Esophagus (tissue), 2 donors: ENCODE data around the gene ELAVL3. TPM values are rescaled to one million over a fixed set of nuclear protein-coding genes. Genes with fewer than 3 reads are reported as not detected.
"Not testable (repeated sequence)": the region's sequence is repeated elsewhere in the genome, so short reads cannot be mapped to it uniquely, and the experiment has no call there.

Experiments used
- H3K27ac ChIP-seq, 2 donors: one replicate each; pipeline ENCODE4 v1.5.1; 2013; ENCODE audit warnings: low read depth in 2 of 2, mild to moderate bottlenecking in 2 of 2, inconsistent platforms in 1 of 2, low read length in 1 of 2, moderate library complexity in 1 of 2
- H3K27me3 ChIP-seq, 2 donors: one replicate each; pipeline ENCODE4 v1.6.1; 2013; ENCODE audit warnings: low read length in 2 of 2, control low read depth in 1 of 2, mild to moderate bottlenecking in 1 of 2; ENCODE audit not compliant: insufficient read depth in 2 of 2, control insufficient read depth in 1 of 2
- H3K36me3 ChIP-seq, 2 donors: one replicate each; pipeline ENCODE4 v1.6.1; 2013; ENCODE audit warnings: low read length in 1 of 2; ENCODE audit not compliant: control insufficient read depth in 2 of 2, insufficient read depth in 2 of 2
- H3K4me1 ChIP-seq, 2 donors: one replicate each; pipeline ENCODE4 v1.6.1; 2013; ENCODE audit warnings: low read length in 1 of 2; ENCODE audit not compliant: control insufficient read depth in 2 of 2, insufficient read depth in 2 of 2
- H3K4me3 ChIP-seq, 2 donors: one replicate each; pipeline ENCODE4 v1.5.1; 2013; ENCODE audit warnings: low read length in 2 of 2, mild to moderate bottlenecking in 2 of 2, low read depth in 1 of 2, moderate library complexity in 1 of 2
- H3K9me3 ChIP-seq, 2 donors: one replicate each; pipeline ENCODE4 v1.6.1; 2013; ENCODE audit warnings: mild to moderate bottlenecking in 2 of 2, low read depth in 1 of 2, low read length in 1 of 2, moderate library complexity in 1 of 2; ENCODE audit not compliant: control insufficient read depth in 2 of 2, insufficient read depth in 1 of 2
- WGBS, 2 donors: extraction: QIAGEN DNeasy Blood & Tissue Kit; methylation state at CpG; one replicate each; pipeline ENCODE4 v1.1.7; 2013; 5-methylcytosine and 5-hydroxymethylcytosine counted together
- polyA plus RNA-seq, 2 donors: library from polyadenylated mRNA; stranded (reverse); fragments of 200-250 nt; gene quantifications; one replicate each; pipeline ENCODE4 v1.2.3, GENCODE V29; 2013
- donor health status: healthy with polysubstance abuse.
- donor health status: Bipolar disorder and iron deficiency.

Gene ELAVL3
- polyA plus RNA-seq, 2 donors = not detected

- H3K4me3 ChIP-seq = no peak overlapping the region
- no peaks in the 10 kb centered on the region for H3K9me3 ChIP-seq
- no peaks in the 10 kb centered on the region for H3K4me1 ChIP-seq
- WGBS, 2 donors = 90 to 93% methylated on average over 11 to 14 of the region's 14 CpGs
- H3K27ac ChIP-seq = no peak overlapping the region
- H3K36me3 ChIP-seq = peaks cover 12 to 59% of the 10 kb centered on the region in 2 donors
- no peaks in the 10 kb centered on the region for H3K27me3 ChIP-seq
These were observed 34.6 kb downstream of the ELAVL3 start for GRCh38 chr19:11446271-11446651.

DNA sequence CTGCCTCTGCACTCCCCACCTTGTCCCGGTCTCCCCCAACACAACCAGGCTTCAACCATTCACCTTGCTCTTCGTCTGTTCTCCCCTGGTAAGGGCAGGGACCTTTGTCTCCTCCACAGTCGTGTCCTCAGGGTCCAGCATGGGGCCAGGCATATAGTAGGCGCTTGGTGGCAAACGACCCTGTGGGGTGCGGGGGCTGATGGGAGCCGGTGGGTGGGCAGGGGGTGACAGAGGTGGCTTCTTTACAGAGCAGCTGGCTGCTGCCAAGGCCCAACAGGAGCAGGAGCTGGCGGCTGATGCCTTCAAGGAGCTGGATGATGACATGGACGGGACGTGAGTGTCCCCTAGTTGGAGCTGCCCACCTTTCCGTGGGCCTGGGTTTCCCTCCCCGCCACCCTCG is 35.7 kb downstream of the ELAVL3 start:
- H3K36me3 ChIP-seq = peaks cover 12 to 63% of the 10 kb centered on the region in 2 donors
- H3K27ac ChIP-seq = no peak overlapping the region
- H3K27me3 ChIP-seq = no peaks in the 10 kb centered on the region
- H3K4me3 ChIP-seq = no peak overlapping the region
- no peaks in the 10 kb centered on the region for H3K4me1 ChIP-seq
- 90 to 93% methylated on average over 13 of the region's 13 CpGs for WGBS, 2 donors
- H3K9me3 ChIP-seq = no peaks in the 10 kb centered on the region

DNA sequence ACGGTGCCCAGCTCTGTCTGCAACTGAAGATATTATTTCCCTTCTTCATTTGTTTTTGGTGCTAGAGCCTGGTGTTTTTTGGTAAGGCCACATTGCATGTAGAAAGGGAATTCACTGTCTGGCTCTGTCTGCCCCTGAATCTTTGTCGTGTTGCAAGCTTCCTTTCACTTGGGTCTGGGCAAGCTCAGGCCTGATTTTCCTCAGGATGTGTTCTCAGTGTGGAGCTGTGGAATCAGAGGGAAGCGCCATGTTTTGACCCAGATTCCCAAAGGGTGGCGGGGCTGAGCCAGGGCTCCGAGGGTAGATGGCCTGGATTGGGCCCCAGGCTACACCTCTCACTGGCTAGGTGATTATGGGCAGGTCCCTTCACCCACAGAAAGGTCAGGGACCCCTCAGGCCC is 36.8 kb downstream of the ELAVL3 start:
- no peak overlapping the region for H3K27ac ChIP-seq
- no peaks in the 10 kb centered on the region for H3K4me1 ChIP-seq
- H3K36me3 ChIP-seq = peaks cover 12 to 59% of the 10 kb centered on the region in 2 donors
- no peaks in the 10 kb centered on the region for H3K27me3 ChIP-seq
- WGBS, 2 donors = 52 to 62% methylated on average over 5 of the region's 5 CpGs
- H3K4me3 ChIP-seq = no peak overlapping the region
- H3K9me3 ChIP-seq = no peaks in the 10 kb centered on the region

DNA sequence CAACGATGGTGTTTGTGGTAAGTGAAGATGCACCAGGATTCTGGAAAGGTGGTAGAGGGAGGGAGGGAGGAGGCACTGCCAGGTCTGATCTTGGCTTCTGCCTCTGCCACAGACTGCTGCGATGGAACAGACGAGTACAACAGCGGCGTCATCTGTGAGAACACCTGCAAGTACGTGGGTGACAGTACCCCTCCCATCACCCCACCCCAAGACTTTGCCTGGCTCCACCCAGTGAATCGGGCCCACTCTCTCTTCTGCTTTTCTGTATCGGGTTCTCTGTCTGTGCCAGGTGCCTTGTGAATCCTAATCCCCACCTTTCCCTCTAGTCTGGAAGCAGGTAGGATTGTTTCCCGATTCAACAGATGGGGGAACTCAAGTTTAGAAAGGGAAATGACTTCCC is 42.9 kb downstream of the ELAVL3 start:
- Histone ChIP-seq H3K4me1 (peaks cover 8 to 13% of the 10 kb centered on the region in 2 donors), H3K27ac (no peak overlapping the region), H3K9me3 (no peaks in the 10 kb centered on the region), H3K4me3 (no peak overlapping the region), H3K36me3 (peaks cover 0 to 31% of the 10 kb centered on the region in 2 donors), H3K27me3 (no peaks in the 10 kb centered on the region)
- 92 to 93% methylated on average over 9 of the region's 9 CpGs for WGBS, 2 donors

GRCh38 chr19:11435833-11436313 is 45.0 kb downstream of the ELAVL3 start:
- Histone ChIP-seq H3K36me3 (peaks cover 0 to 15% of the 10 kb centered on the region in 2 donors), H3K27ac (peak overlapping the region; percentile 46 to 90), H3K4me1 (peaks cover 8 to 13% of the 10 kb centered on the region in 2 donors), H3K9me3 (no peaks in the 10 kb centered on the region), H3K4me3 (peak overlapping the region; percentile 60 to 78), H3K27me3 (no peaks in the 10 kb centered on the region)
- WGBS, 2 donors = 5% methylated on average over 21 of the region's 21 CpGs

GRCh38 chr19:11435057-11435832 is 45.6 kb downstream of the ELAVL3 start, which contains the start of the genes ODAD3 and PRKCSH:
TSS of gene ODAD3 (minus strand) at chr19:11435121. CDS start at chr19:11435016, 105 bp downstream.
TSS of gene PRKCSH (plus strand) at chr19:11435635. CDS start at chr19:11436118, 483 bp downstream.
- Histone ChIP-seq H3K36me3 (peaks cover 0 to 13% of the 10 kb centered on the region in 2 donors), H3K4me1 (peaks cover 8 to 13% of the 10 kb centered on the region in 2 donors), H3K4me3 (peak within 1 kb of the TSS; percentile 60 to 78), H3K27me3 (no peaks in the 10 kb centered on the region), H3K27ac (peak within 1 kb of the TSS; percentile 60 to 90), H3K9me3 (no peaks in the 10 kb centered on the region)
- 0% methylated on average over 53 of the region's 53 CpGs for WGBS, 2 donors

GRCh38 chr19:11434703-11435056 is 46.2 kb downstream of the ELAVL3 start:
- H3K27me3 ChIP-seq = no peaks in the 10 kb centered on the region
- 4 to 5% methylated on average over 9 of the region's 9 CpGs for WGBS, 2 donors
- H3K27ac ChIP-seq = peak overlapping the region; percentile 60 to 80
- no peaks in the 10 kb centered on the region for H3K9me3 ChIP-seq
- H3K36me3 ChIP-seq = peaks cover 0 to 13% of the 10 kb centered on the region in 2 donors
- peaks cover 8 to 13% of the 10 kb centered on the region in 2 donors for H3K4me1 ChIP-seq
- H3K4me3 ChIP-seq = peak overlapping the region; percentile 60 to 78

- not testable (repeated sequence) for H3K4me3 ChIP-seq, H3K36me3 ChIP-seq, H3K27ac ChIP-seq, H3K9me3 ChIP-seq, H3K27me3 ChIP-seq
- peaks cover 8 to 13% of the 10 kb centered on the region in 2 donors for H3K4me1 ChIP-seq
- WGBS, 2 donors = 96 to 97% methylated on average over 3 of the region's 3 CpGs
These were observed 47.3 kb downstream of the ELAVL3 start for GRCh38 chr19:11433526-11433925.

- H3K9me3 ChIP-seq = no peaks in the 10 kb centered on the region
These were observed 54.2 kb downstream of the ELAVL3 start for GRCh38 chr19:11426656-11427055.

More at GRCh38 chr19:11426656-11427055, 54.2 kb downstream of the ELAVL3 start:
- WGBS, 2 donors = 90 to 91% methylated on average over 16 to 19 of the region's 19 CpGs
- no peak overlapping the region for H3K27ac ChIP-seq
- peaks cover 6 to 10% of the 10 kb centered on the region in 2 donors for H3K4me1 ChIP-seq
- H3K27me3 ChIP-seq = no peaks in the 10 kb centered on the region
- no peaks in the 10 kb centered on the region for H3K36me3 ChIP-seq
- no peak overlapping the region for H3K4me3 ChIP-seq
